GM12873 (cell line): ENCODE results near the gene EHBP1L1.

ENCODE experiments used
- TF ChIP-seq, protein P1 (sequence below): IDR thresholded peaks from 2 replicates; pipeline ENCODE4 v1.5.1; 2012; ENCODE audit warnings: low read depth, mild to moderate bottlenecking, moderate library complexity, low read length, control low read depth; ENCODE audit not compliant: insufficient read depth; ENCODE audit errors: missing control alignments

The EHBP1L1 gene

GRCh38 chr11:65575568-65576231 lies at the start of gene EHBP1L1:
Gene EHBP1L1, plus strand, starts transcription at chr11:65576053. Its CDS starts 250 bp downstream, at chr11:65576303.
- TF ChIP-seq, protein P1, sequence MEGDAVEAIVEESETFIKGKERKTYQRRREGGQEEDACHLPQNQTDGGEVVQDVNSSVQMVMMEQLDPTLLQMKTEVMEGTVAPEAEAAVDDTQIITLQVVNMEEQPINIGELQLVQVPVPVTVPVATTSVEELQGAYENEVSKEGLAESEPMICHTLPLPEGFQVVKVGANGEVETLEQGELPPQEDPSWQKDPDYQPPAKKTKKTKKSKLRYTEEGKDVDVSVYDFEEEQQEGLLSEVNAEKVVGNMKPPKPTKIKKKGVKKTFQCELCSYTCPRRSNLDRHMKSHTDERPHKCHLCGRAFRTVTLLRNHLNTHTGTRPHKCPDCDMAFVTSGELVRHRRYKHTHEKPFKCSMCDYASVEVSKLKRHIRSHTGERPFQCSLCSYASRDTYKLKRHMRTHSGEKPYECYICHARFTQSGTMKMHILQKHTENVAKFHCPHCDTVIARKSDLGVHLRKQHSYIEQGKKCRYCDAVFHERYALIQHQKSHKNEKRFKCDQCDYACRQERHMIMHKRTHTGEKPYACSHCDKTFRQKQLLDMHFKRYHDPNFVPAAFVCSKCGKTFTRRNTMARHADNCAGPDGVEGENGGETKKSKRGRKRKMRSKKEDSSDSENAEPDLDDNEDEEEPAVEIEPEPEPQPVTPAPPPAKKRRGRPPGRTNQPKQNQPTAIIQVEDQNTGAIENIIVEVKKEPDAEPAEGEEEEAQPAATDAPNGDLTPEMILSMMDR: no peak

DNA sequence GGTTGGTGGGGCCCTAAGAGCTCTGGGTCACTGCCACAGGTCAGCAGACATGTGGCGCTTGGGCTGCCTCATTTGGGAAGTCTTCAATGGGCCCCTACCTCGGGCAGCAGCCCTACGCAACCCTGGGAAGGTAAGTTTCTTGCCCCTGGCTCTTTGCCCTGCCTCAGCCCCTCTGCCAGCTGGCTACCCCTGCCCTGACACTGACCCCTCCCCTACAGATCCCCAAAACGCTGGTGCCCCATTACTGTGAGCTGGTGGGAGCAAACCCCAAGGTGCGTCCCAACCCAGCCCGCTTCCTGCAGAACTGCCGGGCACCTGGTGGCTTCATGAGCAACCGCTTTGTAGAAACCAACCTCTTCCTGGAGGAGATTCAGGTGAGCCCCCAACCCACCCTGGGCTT lies 49.1 kb upstream of the EHBP1L1 start:
- TF ChIP-seq, protein P1: no peak

DNA sequence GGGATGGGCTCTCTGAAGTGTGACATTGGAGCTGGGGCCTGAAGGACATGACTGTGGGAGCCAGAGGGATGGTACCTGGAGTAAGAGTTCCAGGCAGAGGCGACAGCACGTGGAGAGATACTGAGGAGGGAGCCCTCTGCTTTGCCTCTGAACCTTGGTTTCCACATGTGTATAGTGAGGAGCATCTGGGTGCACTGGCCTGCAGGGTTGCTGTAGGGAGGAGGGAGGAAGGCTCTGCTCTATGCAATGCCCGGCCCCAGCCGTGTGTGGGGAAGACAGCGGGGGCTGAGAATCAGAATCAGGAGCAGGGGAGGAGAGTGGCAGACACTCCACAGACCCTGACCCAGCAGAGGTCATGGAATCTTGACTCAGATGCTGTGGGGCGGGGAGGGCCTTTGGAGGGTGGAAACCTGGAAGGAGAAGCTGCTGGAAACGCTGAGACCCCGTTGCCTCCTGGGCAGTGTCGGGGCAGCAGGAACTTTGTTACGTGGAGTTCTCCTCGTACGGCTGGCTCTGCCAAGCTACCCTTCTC lies 47.0 kb upstream of the EHBP1L1 start:
- TF ChIP-seq, protein P1: no peak

GRCh38 chr11:65529475-65530156 lies 46.2 kb upstream of the EHBP1L1 start:
- TF ChIP-seq, protein P1: no peak

DNA sequence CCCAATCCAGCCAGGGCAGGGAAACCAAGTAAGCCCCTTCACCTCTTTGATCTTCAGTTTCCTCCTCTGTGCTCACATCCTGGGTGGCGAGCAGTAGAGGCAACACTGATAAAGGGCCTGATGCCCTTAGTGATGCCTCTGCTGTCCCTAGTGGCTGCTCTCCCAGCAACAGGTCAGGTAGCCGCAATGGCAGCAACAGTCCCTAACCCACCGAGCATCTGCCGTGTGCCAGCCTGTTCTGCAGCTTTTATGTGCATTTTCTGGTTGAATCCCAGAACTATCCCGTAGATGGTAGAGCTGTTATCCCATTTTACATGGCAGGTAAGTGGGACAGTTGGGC lies 45.7 kb upstream of the EHBP1L1 start:
- TF ChIP-seq, protein P1: peak; percentile 56

DNA sequence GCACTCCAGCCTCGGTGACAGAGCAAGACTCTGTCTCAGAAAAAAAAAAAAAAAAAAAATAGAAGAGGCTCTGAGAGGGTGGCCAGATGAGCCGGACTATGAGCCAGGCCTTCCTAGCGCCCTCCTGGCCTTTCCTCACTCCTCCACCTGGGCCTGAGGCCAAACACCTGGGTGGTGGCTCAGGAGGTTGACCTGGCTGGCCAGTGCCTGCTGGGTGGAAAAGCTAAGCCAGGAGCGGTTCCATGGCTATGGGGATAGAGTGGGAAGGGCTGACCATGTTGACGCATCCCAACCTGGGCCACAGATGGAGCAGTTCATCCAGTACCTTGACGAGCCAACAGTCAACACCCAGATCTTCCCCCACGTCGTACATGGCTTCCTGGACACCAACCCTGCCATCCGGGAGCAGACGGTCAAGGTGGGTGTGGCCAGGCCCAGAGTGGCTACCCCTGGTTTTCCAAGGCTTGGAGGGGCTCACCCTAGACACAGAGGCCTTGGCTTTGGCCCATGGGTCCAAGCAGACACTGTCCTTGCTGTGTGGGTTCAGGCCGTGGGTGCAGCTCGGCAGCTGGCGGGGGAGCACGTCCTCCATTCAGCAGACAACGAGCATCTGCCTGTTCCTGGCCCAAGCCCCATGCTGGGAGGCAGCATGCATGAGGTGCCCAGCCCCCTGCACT lies 43.3 kb upstream of the EHBP1L1 start:
- TF ChIP-seq, protein P1: no peak

- TF ChIP-seq, protein P1: no peak
Measured at GRCh38 chr11:65535102-65535501, 40.8 kb upstream of the EHBP1L1 start.
